Measurements from ENCODE around the gene ANAPC7.
"Not testable (repeated sequence)": the region's sequence is repeated elsewhere in the genome, so short reads cannot be mapped to it uniquely, and the experiment has no call there.

The ANAPC7 gene

DNA sequence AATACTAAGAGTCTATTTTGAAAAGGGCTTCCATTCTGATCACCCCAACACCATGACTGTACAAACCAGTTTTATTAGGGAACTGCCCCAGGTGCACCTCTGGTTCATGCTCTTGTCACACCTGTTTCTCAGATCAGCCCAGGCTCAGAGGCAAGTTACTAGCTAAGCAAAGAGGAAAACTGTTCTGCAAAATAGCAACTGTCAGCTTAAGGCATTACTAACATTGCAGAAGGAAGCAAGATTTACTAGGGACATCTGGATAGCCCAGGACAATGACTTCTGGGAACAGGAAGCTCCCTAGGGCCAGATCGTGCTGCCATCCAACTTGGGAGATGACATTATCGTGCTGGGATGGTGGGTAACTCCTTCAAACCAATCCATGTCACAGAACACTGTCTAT is 30.1 kb downstream of the ANAPC7 start:
- no peak for DNase-seq

DNA sequence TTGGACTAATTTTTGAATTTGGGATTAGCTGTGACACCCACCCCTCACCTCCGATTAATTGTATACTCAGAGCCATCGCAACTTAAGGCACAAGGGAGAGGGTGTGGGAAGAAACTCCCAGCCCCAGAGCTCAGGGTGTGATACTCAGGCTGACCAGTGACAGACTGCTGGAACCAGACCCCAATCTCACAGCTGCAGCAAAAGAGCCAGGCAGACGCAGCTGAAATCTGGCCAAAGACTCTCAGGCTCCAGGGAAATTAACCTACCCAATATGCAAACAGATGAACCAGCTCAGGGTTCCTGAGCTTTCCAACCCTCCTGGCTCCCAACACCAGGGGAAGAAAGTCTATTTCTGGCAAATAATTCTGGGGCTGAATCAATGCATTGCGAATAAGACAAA is 30.5 kb downstream of the ANAPC7 start:
- DNase-seq: no peak

DNA sequence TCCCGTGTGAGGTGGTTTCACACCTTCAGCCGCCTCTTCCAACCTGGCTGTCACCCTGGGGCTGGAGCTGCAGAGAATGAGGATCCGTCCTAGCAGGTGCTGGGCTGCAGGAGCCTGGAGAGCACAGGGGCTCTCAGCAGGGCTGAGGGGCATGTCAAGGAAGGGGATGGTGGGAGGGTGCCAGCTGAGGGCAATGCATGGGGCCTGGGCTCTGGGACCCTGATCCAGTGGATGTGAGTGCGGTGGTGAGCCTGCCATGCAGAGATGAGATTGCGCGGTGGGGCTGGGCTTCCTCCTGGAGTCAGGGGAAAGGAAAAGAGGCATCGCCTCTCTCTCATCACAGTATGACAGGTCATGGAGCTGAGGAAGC is 31.5 kb downstream of the ANAPC7 start:
- no peak for DNase-seq

DNA sequence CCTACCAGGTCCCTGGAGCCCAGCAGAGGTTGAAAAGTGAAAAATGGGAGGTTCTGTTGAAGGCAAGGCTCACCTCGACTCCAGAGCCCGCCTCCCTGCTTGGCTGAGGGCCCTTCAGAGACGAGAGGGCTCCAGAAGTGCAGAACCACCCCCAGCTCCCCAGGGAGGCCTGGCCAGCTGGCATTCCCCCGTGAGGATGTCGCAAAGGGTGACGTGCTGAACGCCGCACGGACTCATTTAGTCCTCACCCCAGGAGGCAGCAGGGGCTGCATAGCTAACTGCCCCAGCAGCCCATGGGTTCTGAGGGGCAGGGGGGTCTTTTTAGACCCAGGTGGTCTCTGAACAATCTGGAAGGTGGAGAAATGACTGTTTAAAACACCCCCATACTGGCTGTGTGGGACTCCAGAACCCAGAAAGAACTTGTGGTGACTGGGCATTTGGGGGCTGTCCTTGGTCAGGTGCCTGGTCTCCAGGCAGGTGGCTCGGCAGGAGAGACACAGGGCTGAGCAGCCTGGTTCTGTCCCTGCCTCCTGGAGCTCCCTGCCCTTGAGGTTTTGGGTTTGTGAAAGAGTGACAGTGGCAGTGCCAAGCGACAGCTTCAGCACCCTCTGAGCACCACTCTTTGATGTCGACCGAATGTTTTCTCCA is 32.0 kb downstream of the ANAPC7 start:
- peak; percentile 40 for DNase-seq

DNA sequence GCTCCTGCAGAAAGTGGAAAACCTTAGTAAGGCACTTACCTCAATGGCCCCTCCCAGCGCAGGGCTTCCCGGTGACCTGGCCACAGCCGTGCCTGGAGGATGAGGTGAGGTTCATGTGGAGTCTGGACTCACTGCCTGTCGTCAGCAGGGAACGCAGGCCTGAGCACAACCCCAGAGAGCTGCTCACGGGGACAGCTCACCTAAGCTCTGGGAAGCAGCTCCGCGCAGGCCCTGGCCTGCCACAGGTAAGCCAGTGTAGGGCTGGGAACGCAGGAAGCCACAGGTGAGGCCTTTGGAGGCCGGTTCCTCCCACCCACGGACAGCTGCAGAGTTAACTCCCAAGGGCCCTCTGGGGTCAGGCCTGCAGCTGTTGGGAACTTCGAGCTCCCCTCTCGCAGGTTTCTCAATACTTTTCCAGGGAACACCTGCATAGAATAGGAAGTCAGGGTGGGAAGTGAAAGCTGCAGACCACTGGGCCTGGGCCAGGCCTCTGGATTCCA is 32.7 kb downstream of the ANAPC7 start:
- DNase-seq: no peak

DNA sequence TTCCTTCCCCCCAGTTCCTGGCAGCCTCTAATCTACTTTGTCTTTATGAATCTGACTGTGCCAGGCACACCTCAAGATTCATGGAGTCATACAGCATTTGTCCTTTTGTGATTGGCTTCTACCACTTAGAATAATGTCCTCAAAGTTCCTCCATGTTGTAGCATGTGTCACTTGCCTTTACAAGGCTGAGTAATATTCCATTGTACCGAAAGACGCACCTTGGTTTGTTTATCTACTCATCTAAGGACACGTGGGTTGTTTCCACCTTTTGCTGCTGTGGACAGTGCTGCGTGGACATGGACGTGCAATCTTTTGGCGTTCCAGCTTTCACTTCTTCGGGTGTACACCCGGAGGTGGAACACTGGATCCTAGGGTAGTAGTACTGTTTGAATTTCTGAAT is 33.5 kb downstream of the ANAPC7 start:
- DNase-seq: no peak

DNA sequence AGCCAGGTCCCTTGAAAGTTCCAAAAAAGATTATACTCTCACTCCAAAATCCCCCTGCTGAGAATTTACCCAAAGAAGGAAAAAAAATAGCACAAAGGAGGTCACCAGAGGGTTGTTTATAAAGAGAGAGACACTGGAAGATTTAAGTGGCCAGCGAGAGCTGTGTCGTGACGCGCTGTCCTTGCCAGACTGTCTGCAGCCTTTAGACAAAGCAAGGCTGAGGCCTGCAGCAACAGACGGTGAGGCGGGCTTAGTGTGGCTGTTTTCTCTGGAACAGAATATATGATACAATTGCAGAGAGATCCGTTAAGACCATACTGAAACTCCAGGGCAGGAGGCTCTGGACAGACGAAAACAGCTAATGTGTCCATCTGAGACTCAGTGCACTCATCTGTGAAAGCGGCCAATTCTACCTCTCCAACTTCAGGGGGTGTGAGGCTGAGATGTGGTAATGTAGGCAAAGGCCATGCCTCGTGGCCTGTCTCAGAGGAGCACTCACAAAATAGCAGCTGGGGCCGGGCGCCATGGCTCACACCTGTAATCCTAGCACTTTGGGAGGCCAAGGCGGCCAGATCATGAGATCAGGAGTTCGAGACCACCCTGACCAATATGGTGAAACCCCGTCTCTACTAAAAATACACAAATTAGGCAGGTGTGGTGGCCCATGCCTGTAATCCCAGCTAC is 36.2 kb downstream of the ANAPC7 start:
- DNase-seq: no peak

DNA sequence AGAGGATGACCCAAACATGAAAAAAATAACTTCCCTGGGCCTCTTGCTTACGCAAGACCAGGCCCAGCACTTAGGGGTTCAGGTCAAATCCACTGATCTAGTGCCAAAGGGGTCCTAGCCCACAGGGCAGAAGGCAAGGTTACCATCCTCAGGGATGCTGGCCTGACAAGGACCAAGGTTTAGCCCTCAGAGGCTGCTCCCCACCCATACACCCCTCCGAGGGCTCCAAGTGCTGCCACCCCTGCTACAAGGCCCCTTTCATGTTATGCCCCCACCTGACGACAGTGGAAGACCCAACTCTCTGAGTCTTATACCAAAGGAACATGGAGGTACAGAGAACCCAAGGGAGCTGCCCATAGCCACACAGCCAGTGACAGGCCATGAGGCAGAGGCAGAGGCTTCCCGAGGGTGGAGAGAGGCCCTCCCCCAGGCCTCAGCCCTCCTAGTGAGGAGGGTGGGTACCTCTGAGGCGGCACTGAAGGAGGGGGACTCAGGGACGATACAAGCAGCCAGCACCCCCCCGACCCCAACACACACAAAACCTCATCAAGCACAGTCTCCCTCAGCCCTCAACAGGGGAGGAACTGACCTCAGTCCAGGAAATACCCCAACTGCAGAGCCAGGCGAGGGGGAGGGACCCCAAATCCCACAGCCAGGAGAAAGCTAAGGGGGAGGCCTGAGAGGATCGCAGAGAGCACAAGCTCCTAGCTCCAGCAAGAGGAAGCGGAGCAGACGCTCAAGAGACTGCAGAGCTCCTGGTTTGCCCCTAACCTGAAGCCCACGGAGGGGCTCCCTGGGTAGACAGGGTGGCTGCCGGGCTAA is 37.0 kb downstream of the ANAPC7 start:
- no peak for DNase-seq

DNA sequence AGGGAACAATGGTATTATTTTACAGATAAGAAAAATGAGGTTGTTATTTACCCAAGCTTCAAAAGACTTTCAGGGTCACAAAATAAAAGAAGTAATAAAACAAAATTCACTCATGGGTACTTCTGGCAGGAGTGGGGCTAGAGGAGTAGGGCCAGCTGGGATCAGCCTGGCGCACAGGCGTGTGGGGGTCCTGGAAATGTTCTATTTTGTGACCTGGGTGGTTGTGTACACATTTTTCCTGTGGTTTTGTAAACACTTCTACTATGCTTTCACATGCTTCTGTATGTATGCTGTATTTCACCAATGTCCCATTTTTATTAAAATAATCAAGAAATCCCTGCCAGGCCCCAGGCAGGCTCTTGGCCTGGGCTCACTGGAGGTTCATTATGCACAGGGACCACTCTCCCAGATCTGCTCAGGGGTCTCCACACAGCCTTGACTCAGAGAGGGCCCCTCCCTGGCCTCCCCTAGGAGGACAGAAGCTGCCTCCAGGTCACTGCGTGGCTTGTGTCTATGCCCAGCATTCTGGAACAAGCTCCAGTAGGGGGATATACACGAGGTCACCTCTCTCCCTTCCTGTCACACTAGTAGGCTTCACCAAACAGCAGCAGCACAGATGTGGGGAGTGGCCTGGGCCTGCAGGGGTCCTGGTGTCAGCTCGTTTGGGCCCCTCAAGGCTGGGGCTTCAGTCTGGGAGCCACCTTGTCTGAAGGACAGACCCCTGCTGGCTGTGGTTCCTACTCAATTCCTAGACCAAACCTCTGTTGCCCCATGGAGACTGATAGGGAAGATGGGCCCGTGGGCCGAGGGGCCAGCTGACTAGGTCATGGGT is 37.8 kb downstream of the ANAPC7 start:
- DNase-seq: no peak

DNA sequence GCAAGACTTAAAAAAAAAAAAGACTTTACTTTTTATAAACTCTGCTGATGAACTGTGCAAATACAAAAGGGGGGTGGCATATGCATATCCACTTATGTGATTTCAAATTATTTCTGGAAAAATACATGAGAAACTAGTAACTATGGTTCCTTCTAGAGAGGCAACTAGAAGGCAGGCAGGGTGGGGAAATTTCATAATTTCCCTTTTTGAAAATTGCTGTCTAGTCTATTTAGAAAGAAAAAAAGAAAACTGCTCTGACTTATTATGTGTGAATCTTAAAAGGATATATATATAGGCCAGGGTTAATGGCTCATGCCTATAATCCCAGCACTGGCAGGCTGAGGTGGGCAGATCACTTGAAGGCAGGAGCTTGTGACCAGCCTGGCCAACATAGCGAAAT is 42.3 kb downstream of the ANAPC7 start:
- no peak for DNase-seq

DNA sequence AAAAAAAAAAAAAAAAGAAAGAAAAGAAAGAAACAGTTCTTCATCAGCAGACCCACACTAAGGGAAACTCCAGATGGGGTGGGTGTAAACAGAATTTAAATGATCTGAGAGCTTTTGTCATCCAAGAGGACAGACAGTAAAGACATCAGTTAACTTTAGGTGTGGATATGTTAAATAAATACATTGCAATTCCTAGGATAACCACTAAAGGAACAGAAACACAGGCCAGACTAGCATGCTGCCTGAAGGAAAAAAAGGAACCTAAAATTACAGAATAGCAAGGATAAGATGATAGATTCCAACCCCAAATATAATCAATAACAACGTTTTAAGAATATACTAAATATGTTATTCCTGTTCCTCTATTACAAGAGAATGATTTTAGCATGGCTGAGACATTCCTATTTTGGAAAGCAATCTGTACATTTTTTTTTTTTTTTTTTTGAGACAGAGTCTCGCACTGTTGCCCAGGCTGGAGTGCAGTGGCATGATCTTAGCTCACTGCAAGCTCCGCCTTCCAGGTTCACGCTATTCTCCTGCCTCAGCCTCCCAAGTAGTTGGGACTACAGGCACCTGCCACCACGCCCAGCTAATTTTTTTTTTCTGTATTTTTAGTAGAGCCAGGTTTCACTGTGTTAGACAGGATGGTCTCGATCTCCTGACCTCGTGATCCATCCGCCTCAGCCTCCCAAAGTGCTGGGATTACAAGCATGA is 45.0 kb downstream of the ANAPC7 start:
- not testable (repeated sequence) for DNase-seq

DNA sequence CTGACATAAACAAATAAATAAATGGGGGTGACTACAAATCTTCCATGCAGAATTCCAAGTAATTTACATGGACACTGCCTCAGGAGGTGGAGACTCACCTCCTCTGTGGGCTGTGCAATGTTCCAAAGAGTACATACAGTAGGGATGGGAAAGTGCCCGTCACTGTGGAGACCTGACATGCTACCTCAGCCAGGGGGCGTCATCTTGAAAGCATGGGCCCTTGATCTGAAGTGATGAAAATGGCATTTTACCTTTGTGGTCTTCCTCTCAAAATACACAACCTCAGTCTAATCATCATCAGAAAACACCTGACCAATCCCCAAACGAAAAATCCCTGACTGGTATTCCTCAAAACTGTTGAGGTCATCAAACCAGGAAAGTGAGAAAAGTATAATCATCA is 48.4 kb downstream of the ANAPC7 start:
- no peak for DNase-seq

DNA sequence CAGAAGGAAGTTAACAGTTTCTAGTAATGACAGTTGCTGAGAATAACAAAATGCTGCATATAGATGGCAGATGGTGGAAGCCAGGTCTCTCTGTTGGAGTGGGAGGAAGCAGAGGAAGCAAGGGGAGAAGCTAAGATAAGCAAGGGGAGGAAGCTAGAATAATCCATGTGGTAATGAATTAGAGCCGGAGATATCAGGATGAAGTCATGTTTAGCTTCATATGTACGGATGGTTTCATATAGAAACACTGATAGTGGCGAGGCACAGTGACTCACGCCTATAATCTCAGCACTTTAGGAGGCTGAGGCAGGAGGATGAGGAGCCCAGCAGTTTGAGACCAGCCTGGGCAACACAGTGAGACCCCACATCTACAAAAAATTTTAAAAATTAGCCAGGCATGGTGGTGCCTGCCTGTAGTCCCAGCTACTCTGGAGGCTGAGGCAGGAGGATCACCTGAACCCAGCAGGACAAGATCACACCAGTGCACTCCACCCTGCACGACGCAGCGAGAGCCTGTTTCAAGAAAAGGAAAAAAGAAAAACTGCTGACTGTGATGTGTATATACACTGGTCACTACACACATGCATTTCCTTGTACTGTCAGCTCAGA is 49.2 kb downstream of the ANAPC7 start:
- DNase-seq: no peak

DNA sequence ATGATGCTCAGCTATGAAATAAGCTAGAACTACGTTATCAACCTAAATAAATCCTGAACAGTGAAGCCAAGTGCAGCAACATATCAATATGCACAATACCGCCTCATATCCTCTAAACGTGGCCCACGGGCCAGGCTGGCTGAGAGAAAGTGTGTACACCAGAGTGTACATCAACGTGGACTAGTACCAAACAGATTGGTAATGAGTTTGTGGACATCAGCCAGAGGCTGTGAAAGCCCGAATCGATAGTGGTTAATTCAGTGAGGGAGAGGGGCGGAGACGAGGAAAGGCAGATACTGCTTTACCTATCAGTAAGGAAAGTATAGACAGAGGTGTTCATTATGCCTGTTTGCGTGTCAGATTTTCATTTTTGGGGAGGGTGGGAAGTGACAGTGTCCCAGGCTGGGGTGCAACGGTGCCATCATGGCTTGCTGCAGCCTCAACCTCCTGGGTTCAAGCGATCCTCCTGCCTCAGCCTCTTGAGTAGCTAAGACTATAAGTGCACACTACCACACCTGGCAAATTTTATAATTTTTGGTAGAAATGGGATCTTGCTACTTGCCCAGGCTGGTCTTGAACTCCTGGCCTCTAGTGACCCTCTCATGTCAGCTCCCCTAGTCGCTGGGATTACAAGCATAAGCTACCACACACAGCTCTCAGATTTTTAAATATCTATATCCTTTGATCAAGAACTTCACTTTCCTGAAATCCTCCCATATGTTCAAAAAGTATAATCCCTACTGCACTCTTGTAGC is 50.1 kb downstream of the ANAPC7 start:
- DNase-seq: no peak

DNA sequence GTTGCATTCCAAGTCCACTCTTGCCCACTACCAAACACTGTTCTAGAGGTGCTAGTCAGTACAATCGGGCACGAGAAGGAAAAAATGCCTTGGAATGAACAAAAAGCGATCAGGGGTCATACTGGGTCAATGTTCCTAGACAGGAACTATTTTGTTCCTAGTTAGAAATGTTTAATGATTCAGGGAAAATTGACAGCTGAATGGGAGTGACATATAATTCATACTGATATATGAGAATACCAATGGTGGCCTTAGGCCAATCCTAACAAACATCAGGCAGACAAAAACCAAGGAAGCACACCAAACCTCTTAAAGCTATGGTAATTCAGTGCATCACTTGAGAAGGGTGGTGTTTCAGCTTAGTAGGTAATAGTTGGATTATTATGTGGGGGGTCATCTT is 51.1 kb downstream of the ANAPC7 start:
- DNase-seq: no peak

DNA sequence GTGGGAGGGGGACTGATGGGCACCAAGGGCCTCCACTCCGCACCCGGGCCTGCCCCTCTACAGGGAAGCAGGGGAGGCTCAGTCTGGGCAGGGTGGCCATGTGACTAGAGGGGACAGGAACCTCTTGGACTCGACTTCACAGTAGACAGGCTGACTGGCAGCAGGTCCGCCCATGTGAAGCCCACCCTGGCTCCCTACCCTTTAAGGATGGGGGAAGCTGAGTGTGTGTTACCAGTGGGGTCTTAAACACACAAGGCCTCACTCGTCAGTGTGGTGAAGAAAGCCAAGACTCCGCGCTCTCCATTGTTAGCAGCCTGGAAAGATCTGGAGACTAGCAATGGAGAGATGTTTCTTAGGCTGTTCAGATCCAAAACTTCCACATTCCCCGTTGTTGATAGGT is 52.4 kb downstream of the ANAPC7 start:
- no peak for DNase-seq

DNA sequence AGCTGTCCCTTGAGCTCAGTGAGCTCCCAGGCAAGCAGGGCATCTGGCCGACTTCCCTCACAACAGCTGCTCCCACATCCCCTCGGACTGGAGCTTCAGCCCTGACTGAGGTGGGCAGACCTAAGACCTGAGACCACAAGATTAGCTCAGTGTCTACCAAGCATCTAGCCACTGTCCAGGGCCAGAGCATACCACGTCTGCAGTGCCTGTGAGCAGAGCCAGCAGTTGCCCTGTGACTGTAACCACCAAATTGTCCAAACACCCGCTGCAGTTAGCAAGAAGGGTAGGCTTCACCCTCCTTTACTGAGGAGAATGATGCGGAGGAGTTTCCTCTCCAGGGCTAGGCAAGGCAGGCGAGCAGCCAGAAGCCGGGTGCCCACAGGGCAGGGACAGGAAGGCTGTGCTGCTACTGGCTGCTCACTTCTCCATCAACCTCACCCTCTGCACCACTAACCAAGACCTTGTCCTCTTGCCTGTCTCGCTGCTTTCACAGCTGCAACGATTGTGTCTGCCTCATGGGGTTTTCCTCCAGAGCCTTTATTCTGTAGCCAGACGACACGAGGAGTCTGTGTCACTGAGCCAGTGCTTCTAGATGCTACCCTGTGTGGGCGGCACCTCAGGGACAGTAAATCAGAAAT is 53.9 kb downstream of the ANAPC7 start:
- DNase-seq: no peak

DNA sequence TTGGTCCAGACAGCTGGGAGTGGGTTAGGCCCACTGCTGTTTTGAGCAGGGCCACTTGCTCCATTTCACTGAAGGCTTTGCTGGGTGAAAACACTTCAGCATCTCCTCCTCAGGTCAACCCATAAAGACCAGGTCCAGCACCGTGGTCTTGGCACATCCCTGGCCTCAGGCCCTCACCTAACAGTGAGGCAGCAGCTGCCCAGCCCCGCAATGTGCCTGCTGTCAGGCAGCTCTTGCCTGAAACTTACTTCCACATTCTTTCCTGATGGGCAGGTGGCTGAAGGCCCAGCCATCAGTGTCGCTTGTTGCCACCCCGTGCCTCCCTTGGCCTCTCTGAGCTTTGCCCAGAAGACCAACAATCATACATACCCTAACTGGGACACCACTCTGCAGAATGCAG is 54.4 kb downstream of the ANAPC7 start:
- no peak for DNase-seq

DNA sequence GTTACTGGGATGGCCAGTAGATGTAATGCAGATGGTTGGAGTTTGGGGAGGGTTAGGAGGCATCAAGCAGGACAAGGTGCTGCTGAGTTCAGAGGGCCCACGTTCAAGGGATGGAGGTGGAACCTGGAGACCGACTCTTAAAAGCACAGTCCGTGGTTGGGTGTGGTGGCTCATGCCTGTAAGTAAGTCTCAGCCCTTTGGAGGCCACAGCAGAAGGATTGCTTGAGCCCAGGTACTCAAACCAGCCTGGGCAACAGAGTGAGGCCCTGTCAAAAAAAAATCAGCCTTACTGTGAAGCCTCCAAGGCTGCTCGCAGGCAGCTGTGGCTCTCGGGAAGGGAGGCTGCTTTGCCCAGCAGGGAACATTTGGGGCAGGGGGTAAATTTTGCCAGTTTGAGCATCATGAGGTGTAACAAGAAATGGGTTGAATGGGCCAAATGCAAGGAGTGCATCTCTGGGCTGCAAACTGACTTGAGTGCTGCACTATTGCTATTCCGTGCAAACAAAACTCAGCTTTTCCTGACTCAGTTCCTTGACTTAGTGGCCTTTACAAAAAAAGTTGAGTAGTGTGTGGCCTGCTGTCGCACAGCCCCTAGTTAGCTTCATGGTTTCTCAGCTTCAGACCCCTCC is 55.0 kb downstream of the ANAPC7 start:
- DNase-seq: no peak

DNA sequence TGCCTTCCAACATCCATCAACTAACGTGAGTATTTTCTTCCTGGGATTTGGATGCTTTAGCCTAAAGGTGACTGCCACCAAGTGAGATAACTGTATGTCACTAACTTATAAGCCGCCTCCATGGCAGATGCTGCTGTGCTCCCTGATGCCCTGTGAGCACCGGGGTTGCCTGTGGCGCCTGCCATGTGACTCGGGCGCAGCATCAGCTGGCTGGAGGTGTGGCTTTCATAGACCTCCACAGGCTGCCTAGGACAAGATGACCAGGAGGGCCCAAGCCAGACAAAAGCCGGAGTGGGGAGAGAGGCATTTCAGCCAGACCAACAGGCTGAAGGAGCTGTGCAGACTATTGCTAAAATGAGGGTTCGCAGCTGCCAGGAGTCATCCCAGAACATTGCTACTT is 55.7 kb downstream of the ANAPC7 start:
- no peak for DNase-seq

All from NCI-H1092 (cell line).